Measurements from ENCODE around the gene TMEM147. TPM values are rescaled to one million over a fixed set of nuclear protein-coding genes. Genes with fewer than 3 reads are reported as not detected.

TMEM147 gene
- total RNA-seq, 1 experiment from 2014 or later, result 157 TPM

- intact Hi-C loops (cut with micrococcal nuclease; ENCODE audit: unreplicated experiment), result no loop called here
- ChIA-PET CTCF (no interaction called here), POLR2A (no interaction called here)
- Histone ChIP-seq H3K9me3 (ENCODE audit: control insufficient read depth, insufficient read depth, low read depth, low read length) (no peaks in the 10 kb centered on the region), H3K27me3 (ENCODE audit: control insufficient read depth, insufficient read depth, low read length) (peaks cover 4% of the 10 kb centered on the region; the same call in 1 of the 2 replicates), H3K4me3 (ENCODE audit: low read depth in 2 of 2, low read length in 2 of 2) (no peak overlapping the region), H3K36me3 (ENCODE audit: control insufficient read depth, insufficient read depth, low read length) (no peaks in the 10 kb centered on the region), H3K27ac (ENCODE audit: low read length) (no peak overlapping the region), H3K4me1 (ENCODE audit: control insufficient read depth, insufficient read depth, low read length) (no peaks in the 10 kb centered on the region)
- in situ Hi-C loops (cut with HindIII; ENCODE audit: low pct_unique_long_range_greater_than_20kb, low sequenced_read_pairs), result no loop called here
- no TSS peak for BruUV-seq (replicated peaks)
- TF ChIP-seq TCF7L2 (IDR thresholded peaks at IDR 0.05; ENCODE audit: low read depth, low read length) (no peak), CTCF (IDR thresholded peaks at IDR 0.05) (no peak), POLR2AphosphoS5 (IDR thresholded peaks at IDR 0.05; ENCODE audit: low read depth, low read length) (no peak), SIN3A (IDR thresholded peaks at IDR 0.05; ENCODE audit: borderline replicate concordance, insufficient read depth, low read depth, low read length) (no peak), REST (IDR thresholded peaks at IDR 0.05; ENCODE audit: insufficient read depth in 1 of 2, low read depth in 2 of 2, low read length in 1 of 2) (no peak)
- ATAC-seq, result 0 out of 2 replicates have a peak, but pooled peaks have one; percentile 4
- no peak for DNase-seq (ENCODE audit: low read depth, low spot score)
Measured at GRCh38 chr19:35501684-35502083, 43.7 kb upstream of the TMEM147 start.

GRCh38 chr19:35502751-35503150, 42.7 kb upstream of the TMEM147 start:
- in situ Hi-C loops (cut with HindIII; ENCODE audit: low pct_unique_long_range_greater_than_20kb, low sequenced_read_pairs) (no loop called here), intact Hi-C loops (cut with micrococcal nuclease; ENCODE audit: unreplicated experiment) (no loop called here)
- ATAC-seq (no peak), DNase-seq (ENCODE audit: low read depth, low spot score) (no peak)
- Histone ChIP-seq H3K4me3 (ENCODE audit: low read depth in 2 of 2, low read length in 2 of 2) (no peak overlapping the region), H3K27ac (ENCODE audit: low read length) (no peak overlapping the region), H3K4me1 (ENCODE audit: control insufficient read depth, insufficient read depth, low read length) (no peaks in the 10 kb centered on the region), H3K36me3 (ENCODE audit: control insufficient read depth, insufficient read depth, low read length) (no peaks in the 10 kb centered on the region), H3K9me3 (ENCODE audit: control insufficient read depth, insufficient read depth, low read depth, low read length) (no peaks in the 10 kb centered on the region), H3K27me3 (ENCODE audit: control insufficient read depth, insufficient read depth, low read length) (peaks cover 4% of the 10 kb centered on the region; the same call in 1 of the 2 replicates)
- POLR2A ChIA-PET, result no interaction called here
- CTCF ChIA-PET, result no interaction called here
- TF ChIP-seq CTCF (IDR thresholded peaks at IDR 0.05) (no peak), TCF7L2 (IDR thresholded peaks at IDR 0.05; ENCODE audit: low read depth, low read length) (no peak), POLR2AphosphoS5 (IDR thresholded peaks at IDR 0.05; ENCODE audit: low read depth, low read length) (no peak), REST (IDR thresholded peaks at IDR 0.05; ENCODE audit: insufficient read depth in 1 of 2, low read depth in 2 of 2, low read length in 1 of 2) (no peak), SIN3A (IDR thresholded peaks at IDR 0.05; ENCODE audit: borderline replicate concordance, insufficient read depth, low read depth, low read length) (no peak)
- BruUV-seq (replicated peaks), result no TSS peak

All from Panc1 (cell line).